Mucosa of stomach (tissue), 1 donor: ENCODE data around the gene NDUFV2.

Experiments
- H3K27me3 ChIP-seq: one replicate; pipeline ENCODE4 v1.7.0; 2013; ENCODE audit warnings: mild to moderate bottlenecking, low read length; ENCODE audit not compliant: control insufficient read depth, insufficient read depth
- H3K36me3 ChIP-seq: one replicate; pipeline ENCODE4 v1.7.0; 2013; ENCODE audit warnings: low read length; ENCODE audit not compliant: control insufficient read depth, insufficient read depth
- H3K4me1 ChIP-seq: one replicate; pipeline ENCODE4 v1.7.0; 2013; ENCODE audit warnings: mild to moderate bottlenecking, low read length; ENCODE audit not compliant: control insufficient read depth, insufficient read depth
- H3K4me3 ChIP-seq: one replicate; pipeline ENCODE4 v1.7.0; 2013; ENCODE audit warnings: low read length
- H3K9ac ChIP-seq: one replicate; pipeline ENCODE4 v1.7.0; 2013; ENCODE audit warnings: mild to moderate bottlenecking, low read length, moderate library complexity
- H3K9me3 ChIP-seq: one replicate; pipeline ENCODE4 v1.7.0; 2013; ENCODE audit warnings: mild to moderate bottlenecking, low read length, moderate library complexity; ENCODE audit not compliant: control insufficient read depth
- donor health status: Pancreatic carcinoma.

The NDUFV2 gene

GRCh38 chr18:9130195-9130594 is 27.7 kb downstream of the NDUFV2 start:
- Histone ChIP-seq H3K4me1 (no peaks in the 10 kb centered on the region), H3K4me3 (no peak overlapping the region), H3K9ac (no peak overlapping the region), H3K27me3 (no peaks in the 10 kb centered on the region), H3K9me3 (no peaks in the 10 kb centered on the region), H3K36me3 (peaks cover 7% of the 10 kb centered on the region)

- no peak overlapping the region for H3K9ac ChIP-seq
- H3K36me3 ChIP-seq: peaks cover 7% of the 10 kb centered on the region
- H3K4me1 ChIP-seq: no peaks in the 10 kb centered on the region
- H3K9me3 ChIP-seq: no peaks in the 10 kb centered on the region
- H3K27me3 ChIP-seq: no peaks in the 10 kb centered on the region
- H3K4me3 ChIP-seq: no peak overlapping the region
Observed at GRCh38 chr18:9130806-9131205, 28.3 kb downstream of the NDUFV2 start.

GRCh38 chr18:9132628-9133027 is 30.1 kb downstream of the NDUFV2 start:
- H3K9me3 ChIP-seq: no peaks in the 10 kb centered on the region
- no peaks in the 10 kb centered on the region for H3K4me1 ChIP-seq
- peaks cover 1% of the 10 kb centered on the region for H3K36me3 ChIP-seq
- H3K9ac ChIP-seq: no peak overlapping the region
- no peak overlapping the region for H3K4me3 ChIP-seq
- no peaks in the 10 kb centered on the region for H3K27me3 ChIP-seq

- H3K4me3 ChIP-seq: no peak overlapping the region
- no peak overlapping the region for H3K9ac ChIP-seq
- H3K36me3 ChIP-seq: no peaks in the 10 kb centered on the region
- no peaks in the 10 kb centered on the region for H3K4me1 ChIP-seq
- no peaks in the 10 kb centered on the region for H3K9me3 ChIP-seq
- no peaks in the 10 kb centered on the region for H3K27me3 ChIP-seq
Observed at GRCh38 chr18:9133225-9133624, 30.7 kb downstream of the NDUFV2 start.

DNA sequence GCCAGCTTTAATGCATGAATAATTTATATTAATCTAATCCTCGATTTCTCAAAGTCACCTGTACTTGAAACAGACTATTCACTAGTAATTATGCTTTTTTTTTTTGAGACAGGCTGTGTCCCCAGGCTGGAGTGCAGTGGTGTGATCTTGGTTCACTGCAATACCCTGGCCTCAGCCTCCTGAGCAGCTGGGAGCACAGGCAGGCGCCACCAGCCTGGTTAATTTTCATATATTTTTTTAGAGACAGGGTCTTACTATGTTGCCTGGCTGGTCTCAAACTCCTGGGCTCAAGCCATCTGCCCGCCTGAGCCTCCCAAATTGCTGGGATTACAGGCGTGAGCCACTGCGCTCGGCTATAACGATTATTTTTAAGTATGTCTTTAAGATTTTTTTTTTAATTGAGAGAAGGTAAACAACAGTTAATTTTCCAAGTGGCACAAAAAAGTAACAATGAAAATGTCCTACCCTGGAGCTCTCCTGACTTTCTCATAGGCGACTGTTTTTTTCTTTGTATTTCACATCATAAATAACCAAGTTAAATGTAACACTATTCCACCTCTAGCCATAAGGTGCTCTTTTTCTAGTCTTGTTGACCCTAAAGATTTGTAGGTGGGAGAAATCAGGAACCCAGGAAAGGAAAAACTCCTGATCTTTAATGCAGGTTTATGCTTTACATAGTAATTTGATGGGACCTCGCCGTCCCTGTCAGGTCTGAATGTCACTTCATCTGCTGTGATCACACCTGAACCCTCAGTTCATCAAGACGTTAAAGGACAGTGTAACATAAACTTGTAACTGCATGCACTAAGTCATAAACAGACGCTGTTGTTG is 32.8 kb downstream of the NDUFV2 start:
- H3K9me3 ChIP-seq: no peaks in the 10 kb centered on the region
- no peaks in the 10 kb centered on the region for H3K27me3 ChIP-seq
- H3K9ac ChIP-seq: peak overlapping the region; percentile 72
- no peaks in the 10 kb centered on the region for H3K36me3 ChIP-seq
- peak overlapping the region; percentile 56 for H3K4me3 ChIP-seq
- H3K4me1 ChIP-seq: peaks cover 8% of the 10 kb centered on the region

- Histone ChIP-seq H3K9me3 (no peaks in the 10 kb centered on the region), H3K4me3 (peak overlapping the region; percentile 56), H3K4me1 (peaks cover 10% of the 10 kb centered on the region), H3K27me3 (no peaks in the 10 kb centered on the region), H3K36me3 (no peaks in the 10 kb centered on the region), H3K9ac (peak overlapping the region; percentile 72)
Observed at GRCh38 chr18:9135912-9136314, 33.4 kb downstream of the NDUFV2 start.

- peaks cover 14% of the 10 kb centered on the region for H3K4me1 ChIP-seq
Observed at GRCh38 chr18:9136315-9137155, 34.0 kb downstream of the NDUFV2 start, which contains the start of gene ANKRD12. Gene ANKRD12 (plus strand): TSS chr18:9136781. CDS start chr18:9182433, 45,652 bp downstream.

GRCh38 chr18:9137168-9138066 is 34.9 kb downstream of the NDUFV2 start:
- Histone ChIP-seq H3K9ac (peak overlapping the region; percentile 80), H3K9me3 (no peaks in the 10 kb centered on the region), H3K36me3 (no peaks in the 10 kb centered on the region), H3K4me1 (peaks cover 21% of the 10 kb centered on the region), H3K4me3 (peak overlapping the region; percentile 42), H3K27me3 (no peaks in the 10 kb centered on the region)

More at GRCh38 chr18:9136315-9137155, 34.0 kb downstream of the NDUFV2 start, which contains the start of gene ANKRD12:
- H3K36me3 ChIP-seq: no peaks in the 10 kb centered on the region
- H3K9ac ChIP-seq: peak within 1 kb of the TSS; percentile 80
- H3K4me3 ChIP-seq: peak within 1 kb of the TSS; percentile 56
- no peaks in the 10 kb centered on the region for H3K27me3 ChIP-seq
- H3K9me3 ChIP-seq: no peaks in the 10 kb centered on the region

GRCh38 chr18:9139400-9140039 is 37.0 kb downstream of the NDUFV2 start:
- Histone ChIP-seq H3K9ac (no peak overlapping the region), H3K9me3 (no peaks in the 10 kb centered on the region), H3K27me3 (no peaks in the 10 kb centered on the region), H3K4me3 (no peak overlapping the region), H3K4me1 (peaks cover 28% of the 10 kb centered on the region), H3K36me3 (no peaks in the 10 kb centered on the region)

DNA sequence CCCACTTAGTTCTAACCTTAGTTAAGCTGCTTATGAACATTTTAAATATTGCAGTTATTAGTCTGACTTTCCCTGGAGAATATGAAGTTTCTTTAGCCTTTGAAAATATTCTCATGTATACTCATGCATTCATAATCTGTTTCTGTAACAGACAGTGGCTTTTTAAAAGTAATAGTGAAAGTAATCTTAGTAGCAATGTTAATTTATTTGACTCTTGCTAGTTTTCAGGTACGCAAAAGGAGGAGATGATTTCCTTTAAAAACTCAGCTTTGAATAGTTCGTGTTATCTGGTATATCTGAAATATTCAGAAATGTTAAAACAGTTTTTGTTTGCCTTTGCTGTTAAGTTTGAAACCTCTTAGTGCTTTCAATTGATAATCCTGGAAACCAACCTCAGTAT is 37.9 kb downstream of the NDUFV2 start:
- H3K4me3 ChIP-seq: no peak overlapping the region
- no peaks in the 10 kb centered on the region for H3K9me3 ChIP-seq
- no peaks in the 10 kb centered on the region for H3K36me3 ChIP-seq
- H3K4me1 ChIP-seq: peaks cover 28% of the 10 kb centered on the region
- H3K27me3 ChIP-seq: no peaks in the 10 kb centered on the region
- H3K9ac ChIP-seq: no peak overlapping the region

GRCh38 chr18:9140984-9141383 is 38.5 kb downstream of the NDUFV2 start:
- peaks cover 28% of the 10 kb centered on the region for H3K4me1 ChIP-seq
- H3K27me3 ChIP-seq: no peaks in the 10 kb centered on the region
- H3K9ac ChIP-seq: no peak overlapping the region

More at GRCh38 chr18:9140984-9141383, 38.5 kb downstream of the NDUFV2 start:
- H3K9me3 ChIP-seq: no peaks in the 10 kb centered on the region
- H3K4me3 ChIP-seq: no peak overlapping the region
- no peaks in the 10 kb centered on the region for H3K36me3 ChIP-seq
